GM23338 (cell line): ENCODE measurements around the gene C3orf49. TPM values are rescaled to one million over a fixed set of nuclear protein-coding genes. Genes with fewer than 3 reads are reported as not detected.

ENCODE experiments used
- ATAC-seq: fragments of 200-7000 bp; cut with Tn5 transposase; 3 replicates; pipeline ENCODE4 v1.9.1; 2020
- DNase-seq: peaks from one replicate; pipeline ENCODE4 v3.0.0-alpha.2; 2015; ENCODE audit warnings: low spot score
- H2AFZ ChIP-seq: fragments of 200-600 bp; sonication (generic); 2 replicates; pipeline ENCODE4 v1.8.0; 2016; ENCODE audit warnings: antibody characterized with exemption, mild to moderate bottlenecking, moderate library complexity
- H3F3A ChIP-seq: fragments of 200-600 bp; sonication (generic); replicated peaks from 2 replicates; pipeline ENCODE4 v1.8.0; 2017; ENCODE audit warnings: antibody characterized with exemption, mixed run types, low read depth
- H3K27ac ChIP-seq: fragments of 200-600 bp; sonication (generic); 2 replicates; pipeline ENCODE4 v1.6.1; 2016; ENCODE audit warnings: low read depth
- H3K27me3 ChIP-seq: fragments of 200-600 bp; sonication (generic); 2 replicates; pipeline ENCODE4 v1.8.0; 2016; ENCODE audit warnings: mild to moderate bottlenecking, mixed run types, moderate library complexity; ENCODE audit not compliant: insufficient read depth
- H3K36me3 ChIP-seq: fragments of 200-600 bp; sonication (generic); 2 replicates; pipeline ENCODE4 v1.8.0; 2016; ENCODE audit warnings: mild to moderate bottlenecking; ENCODE audit not compliant: insufficient read depth
- H3K4me1 ChIP-seq: fragments of 200-600 bp; sonication (generic); 2 replicates; pipeline ENCODE4 v1.8.0; 2016; ENCODE audit warnings: mild to moderate bottlenecking, moderate library complexity; ENCODE audit not compliant: insufficient read depth
- H3K4me2 ChIP-seq: fragments of 200-600 bp; sonication (generic); 2 replicates; pipeline ENCODE4 v1.7.1; 2017; ENCODE audit warnings: mixed run types
- H3K4me3 ChIP-seq: fragments of 200-600 bp; sonication (generic); 2 replicates; pipeline ENCODE4 v1.6.1; 2016; ENCODE audit warnings: mixed run types
- H3K79me2 ChIP-seq: fragments of 200-600 bp; sonication (generic); replicated peaks from 2 replicates; pipeline ENCODE4 v1.8.0; 2017; ENCODE audit warnings: mild to moderate bottlenecking; ENCODE audit not compliant: insufficient read depth
- H3K9me2 ChIP-seq: fragments of 200-600 bp; sonication (generic); 2 replicates; pipeline ENCODE4 v1.8.0; 2017; ENCODE audit not compliant: insufficient read depth
- H4K20me1 ChIP-seq: fragments of 200-600 bp; sonication (generic); replicated peaks from 2 replicates; pipeline ENCODE4 v1.8.0; 2017; ENCODE audit warnings: mild to moderate bottlenecking; ENCODE audit not compliant: insufficient read depth
- H3K27ac Mint-ChIP-seq: 2 replicates; pipeline ENCODE4 v1.8.0; 2020; ENCODE audit warnings: inconsistent platforms, mild to moderate bottlenecking, moderate library complexity, mixed read lengths
- H3K27me3 Mint-ChIP-seq: 3 replicates; pipeline ENCODE4 v1.8.0; 2022; ENCODE audit warnings: low read depth, mild to moderate bottlenecking, moderate library complexity, mixed read lengths, inconsistent platforms; ENCODE audit not compliant: insufficient read depth, poor library complexity
- H3K36me3 Mint-ChIP-seq: 3 replicates; pipeline ENCODE4 v1.8.0; 2021; ENCODE audit warnings: low read depth, mild to moderate bottlenecking, inconsistent platforms, moderate library complexity, mixed read lengths
- H3K4me1 Mint-ChIP-seq: 3 replicates; pipeline ENCODE4 v1.8.0; 2020; ENCODE audit warnings: mild to moderate bottlenecking, inconsistent platforms, mixed read lengths
- H3K4me3 Mint-ChIP-seq: 3 replicates; pipeline ENCODE4 v1.8.0; 2021; ENCODE audit warnings: moderate library complexity, mild to moderate bottlenecking, inconsistent platforms, mixed read lengths
- H3K9me3 Mint-ChIP-seq: 3 replicates; pipeline ENCODE4 v1.8.0; 2020; ENCODE audit warnings: moderate library complexity, mild to moderate bottlenecking, inconsistent platforms, mixed read lengths
- CREB1 ChIP-seq: fragments of 250-450 bp; sonication (Bioruptor Pico); IDR thresholded peaks from 2 replicates; pipeline ENCODE4 v1.5.0; 2020; ENCODE audit warnings: low read depth, mild to moderate bottlenecking, moderate library complexity
- CTCF ChIP-seq, 2 experiments: fragments of 200-600 bp in 1 of 2; sonication (generic) in 1 of 2; conservative IDR thresholded peaks; 2 replicates each; pipeline versions ENCODE4 v1.5.1 to v1.6.1; 2016 to 2017; ENCODE audit warnings: antibody characterized with exemption in 2 of 2, low read depth in 2 of 2, mild to moderate bottlenecking in 2 of 2, moderate library complexity in 1 of 2
- ETS1 ChIP-seq: IDR thresholded peaks from 2 replicates; pipeline ENCODE4 v1.6.1; 2016; ENCODE audit warnings: antibody characterized with exemption
- EZH2 ChIP-seq: fragments of 200-600 bp; sonication (generic); IDR thresholded peaks from one replicate; pipeline ENCODE4 v1.8.0; 2017; ENCODE audit warnings: antibody characterized with exemption, mild to moderate bottlenecking, low read depth; ENCODE audit not compliant: unreplicated experiment
- EZH2phosphoT487 ChIP-seq: fragments of 200-600 bp; sonication (generic); IDR thresholded peaks from one replicate; pipeline ENCODE4 v1.8.1; 2018; ENCODE audit warnings: antibody characterized with exemption; ENCODE audit not compliant: unreplicated experiment
- JUNB ChIP-seq: IDR thresholded peaks from one replicate; pipeline ENCODE4 v1.6.1; 2016; ENCODE audit warnings: antibody characterized with exemption; ENCODE audit not compliant: unreplicated experiment
- NANOG ChIP-seq: IDR thresholded peaks from 2 replicates; pipeline ENCODE4 v1.6.1; 2016; ENCODE audit warnings: antibody characterized with exemption, borderline replicate concordance
- POLR2AphosphoS5 ChIP-seq: IDR thresholded peaks from 2 replicates; pipeline ENCODE4 v1.6.1; 2016; ENCODE audit warnings: antibody characterized with exemption, low read depth
- REST ChIP-seq: IDR thresholded peaks from one replicate; pipeline ENCODE4 v1.6.1; 2018; ENCODE audit warnings: antibody characterized with exemption; ENCODE audit not compliant: unreplicated experiment
- ZNF114 ChIP-seq: fragments of 250-450 bp; sonication (Bioruptor Pico); IDR thresholded peaks from 2 replicates; pipeline ENCODE4 v1.5.0; 2020; ENCODE audit warnings: mild to moderate bottlenecking, moderate library complexity
- ZNF331 ChIP-seq: fragments of 250-450 bp; sonication (Bioruptor Pico); IDR thresholded peaks from 2 replicates; pipeline ENCODE4 v1.5.0; 2020; ENCODE audit warnings: low read depth, mild to moderate bottlenecking, moderate library complexity
- ZNF462 ChIP-seq: fragments of 250-450 bp; sonication (Bioruptor Pico); IDR thresholded peaks from 2 replicates; pipeline ENCODE4 v1.5.0; 2020; ENCODE audit warnings: mild to moderate bottlenecking, moderate library complexity
- polyA plus RNA-seq: library from polyadenylated mRNA; unstranded; fragments of >200 nt; fragmentation: Nextera tagmentation; extraction: Ambion mirVana; gene quantifications from 2 replicates; pipeline ENCODE4 v1.2.1, GENCODE V29; 2016
- total RNA-seq: library from RNA; depleted of rRNA; stranded (reverse); fragments of >200 nt; shearing (Covaris generic); gene quantifications from 2 replicates; pipeline ENCODE4 v1.2.3, GENCODE V29; 2014

The C3orf49 gene
- total and polyA plus RNA-seq, 2 experiments from 2014 or later: 0.23 TPM; not detected in 1

GRCh38 chr3:63886858-63887257, 67.8 kb downstream of the C3orf49 start (continued):
- TF ChIP-seq ETS1: no peak
- TF ChIP-seq CTCF (conservative IDR thresholded peaks at IDR 0.05; ENCODE audit: low read depth in 2 of 2): no peak
- no peak for TF ChIP-seq REST
- no peak for TF ChIP-seq EZH2phosphoT487
- TF ChIP-seq NANOG: no peak
- TF ChIP-seq CREB1 (CRISPR knock-in tag): no peak

GRCh38 chr3:63891518-63891917, 72.4 kb downstream of the C3orf49 start:
- H3K27me3 ChIP-seq: no peaks in the 10 kb centered on the region
- no peak for DNase-seq
- H3K4me1 Mint-ChIP-seq: peaks cover 30% of the 10 kb centered on the region
- TF ChIP-seq ZNF114 (CRISPR knock-in tag): no peak
- no peak for TF ChIP-seq ZNF331 (CRISPR knock-in tag)
- TF ChIP-seq EZH2: no peak
- no peak for TF ChIP-seq CREB1 (CRISPR knock-in tag)
- no peak for TF ChIP-seq POLR2AphosphoS5
- no peak for TF ChIP-seq ZNF462 (CRISPR knock-in tag)
- TF ChIP-seq JUNB: no peak

More at GRCh38 chr3:63891518-63891917, 72.4 kb downstream of the C3orf49 start:
- peaks cover 8% of the 10 kb centered on the region for H3K4me1 ChIP-seq
- no peaks in the 10 kb centered on the region for H3F3A ChIP-seq
- Mint-ChIP-seq H3K9me3 (no peaks in the 10 kb centered on the region), H3K27ac (no peak overlapping the region), H3K36me3 (no peaks in the 10 kb centered on the region), H3K4me3 (no peak overlapping the region), H3K27me3 (no peaks in the 10 kb centered on the region)
- ATAC-seq: no peak
- H3K4me2 ChIP-seq: no peak overlapping the region
- no peaks in the 10 kb centered on the region for H3K9me2 ChIP-seq
- H3K79me2 ChIP-seq: peaks cover 31% of the 10 kb centered on the region
- no peaks in the 10 kb centered on the region for H3K36me3 ChIP-seq
- no peak overlapping the region for H2AFZ ChIP-seq
- H4K20me1 ChIP-seq: peaks cover 10% of the 10 kb centered on the region
- no peak overlapping the region for H3K27ac ChIP-seq
- no peak overlapping the region for H3K4me3 ChIP-seq
